Muscle of leg (tissue), 11 donors: Measurements from ENCODE around the gene VPS13D. TPM values are rescaled to one million over a fixed set of nuclear protein-coding genes. Genes with fewer than 3 reads are reported as not detected.

ENCODE experiments used
- DNase-seq: peaks from one replicate; pipeline ENCODE4 v3.0.0; 2013
- H3K27ac ChIP-seq: one replicate; pipeline ENCODE4 v1.5.1; 2013; ENCODE audit warnings: mild to moderate bottlenecking, low read length, control low read depth
- H3K27me3 ChIP-seq: one replicate; pipeline ENCODE4 v1.6.1; 2013; ENCODE audit warnings: low read length; ENCODE audit not compliant: control insufficient read depth, insufficient read depth
- H3K36me3 ChIP-seq: one replicate; pipeline ENCODE4 v1.6.1; 2013; ENCODE audit warnings: low read length; ENCODE audit not compliant: control insufficient read depth, insufficient read depth
- H3K4me1 ChIP-seq: one replicate; pipeline ENCODE4 v1.6.1; 2013; ENCODE audit warnings: low read length; ENCODE audit not compliant: control insufficient read depth, insufficient read depth
- H3K4me3 ChIP-seq: one replicate; pipeline ENCODE4 v1.5.1; 2013; ENCODE audit warnings: low read length, control low read depth
- H3K9me3 ChIP-seq: replicated peaks from 2 replicates; pipeline ENCODE4 v1.6.1; 2013; ENCODE audit warnings: low read depth, low read length; ENCODE audit not compliant: control insufficient read depth
- WGBS: methylation state at CpG from one replicate; pipeline ENCODE4 v1.1.5; 2013; ENCODE audit warnings: missing lambda C conversion rate; ENCODE audit not compliant: insufficient coverage; 5-methylcytosine and 5-hydroxymethylcytosine counted together
- polyA plus RNA-seq, 8 donors: library from polyadenylated mRNA; unstranded; fragments of 120-200 nt; gene quantifications; one replicate each; pipeline versions ENCODE4 v1.2.1 to v1.2.3, GENCODE V29; 2013; ENCODE audit warnings: inconsistent platforms in 1 of 8, low replicate concordance in 1 of 8; ENCODE audit not compliant: insufficient read length in 8 of 8, insufficient read depth in 1 of 8
- total RNA-seq: library from RNA; stranded (reverse); fragments of 120-200 nt; gene quantifications from one replicate; pipeline ENCODE4 v1.2.4, GENCODE V29; 2013

The VPS13D gene
- total and polyA plus RNA-seq, 9 donors = 14.9 to 21.2 (median 17.0) TPM

DNA sequence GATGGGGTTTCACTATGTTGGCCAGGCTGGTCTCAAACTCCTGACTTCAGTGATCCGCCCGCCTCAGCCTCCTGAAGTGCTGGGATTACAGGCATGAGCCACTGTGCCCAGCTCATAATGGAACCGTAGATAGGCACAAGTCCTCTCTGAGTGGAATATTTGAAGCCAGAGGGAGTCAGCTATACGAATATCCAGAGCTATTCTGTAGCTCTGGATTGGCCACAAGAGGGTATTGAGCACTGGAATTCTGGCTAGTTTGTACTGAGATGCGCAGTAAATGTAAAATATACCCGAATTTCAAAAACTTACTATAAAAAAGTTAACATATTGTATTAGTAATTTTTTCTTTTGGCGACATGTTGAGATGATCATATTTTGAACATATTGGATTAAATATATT is 851 bp upstream of the VPS13D start:
- WGBS = 80% methylated on average over 3 of the region's 7 CpGs
- no peak overlapping the region for H3K4me3 ChIP-seq
- no peaks in the 10 kb centered on the region for H3K36me3 ChIP-seq
- H3K9me3 ChIP-seq = no peaks in the 10 kb centered on the region
- no peak for DNase-seq
- H3K27ac ChIP-seq = no peak overlapping the region
- H3K27me3 ChIP-seq = no peaks in the 10 kb centered on the region
- H3K4me1 ChIP-seq = peaks cover 10% of the 10 kb centered on the region

DNA sequence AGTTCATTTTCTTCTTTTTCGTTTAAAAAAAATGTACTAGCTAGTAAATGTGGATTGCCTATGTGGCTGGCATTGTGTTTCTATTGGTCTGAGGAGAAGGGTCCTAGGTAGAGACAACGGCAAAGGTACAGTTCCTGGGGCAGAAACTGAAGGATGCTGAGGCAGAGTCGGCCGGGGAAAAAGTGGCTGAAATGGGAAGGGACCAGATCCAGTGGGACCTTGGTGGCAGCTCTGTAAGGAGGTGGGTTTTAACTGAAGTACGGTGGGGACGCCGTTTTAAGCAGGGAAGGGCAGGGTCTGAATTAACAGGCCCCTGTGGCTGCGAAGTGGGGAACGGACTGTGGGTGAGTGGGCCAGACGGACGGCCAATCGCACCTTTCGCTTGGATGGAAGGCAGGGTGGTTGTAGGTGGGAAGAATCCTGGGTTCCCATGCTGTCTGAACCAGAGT is 420 bp upstream of the VPS13D start:
- Histone ChIP-seq H3K27me3 (no peaks in the 10 kb centered on the region), H3K4me3 (no peak overlapping the region), H3K36me3 (no peaks in the 10 kb centered on the region), H3K9me3 (no peaks in the 10 kb centered on the region), H3K4me1 (peaks cover 10% of the 10 kb centered on the region), H3K27ac (no peak overlapping the region)
- WGBS = 49% methylated on average over 11 of the region's 13 CpGs
- DNase-seq = no peak

DNA sequence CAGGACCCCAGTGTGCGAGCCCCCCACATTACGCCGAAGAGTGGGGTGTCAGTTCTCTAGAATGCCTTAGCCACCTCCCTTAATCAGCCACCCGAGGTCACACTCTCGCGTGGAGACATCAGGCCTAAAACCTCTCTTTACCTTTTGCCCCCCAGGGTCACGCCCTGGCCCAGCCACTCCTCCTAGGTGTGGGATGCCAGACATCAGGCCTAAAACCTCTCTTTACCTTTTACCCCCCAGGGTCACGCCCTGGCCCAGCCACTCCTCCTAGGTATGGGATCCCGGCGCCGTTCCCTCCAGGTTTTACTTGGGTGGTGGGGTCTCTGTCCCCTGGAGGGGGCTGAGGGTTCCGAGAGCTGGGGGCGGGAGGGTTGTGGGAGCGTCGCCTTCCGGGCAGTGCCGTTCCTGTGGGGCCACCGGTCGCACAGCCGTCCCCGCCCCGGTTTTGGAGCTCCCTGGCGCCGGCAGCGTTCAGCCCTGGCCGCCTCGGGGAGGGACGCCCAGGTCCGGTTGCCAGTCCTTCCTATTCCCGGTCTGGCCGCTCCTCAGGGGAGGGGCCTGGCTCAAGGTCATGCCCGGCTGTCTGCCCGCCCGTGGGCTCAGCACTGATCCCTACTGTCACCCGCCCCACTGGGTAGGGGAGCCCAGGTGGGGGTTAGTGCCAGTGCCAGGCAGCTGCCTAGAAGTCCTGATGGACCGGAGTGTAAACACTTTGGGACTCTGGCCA is 882 bp downstream of the VPS13D start:
- H3K27me3 ChIP-seq = no peaks in the 10 kb centered on the region
- H3K4me1 ChIP-seq = peaks cover 10% of the 10 kb centered on the region
- peaks cover 8% of the 10 kb centered on the region for H3K36me3 ChIP-seq
- peak; percentile 52 for DNase-seq
- H3K27ac ChIP-seq = peak overlapping the region; percentile 56
- H3K9me3 ChIP-seq = no peaks in the 10 kb centered on the region
- WGBS = 1% methylated on average over 31 of the region's 36 CpGs
- H3K4me3 ChIP-seq = peak overlapping the region; percentile 99

DNA sequence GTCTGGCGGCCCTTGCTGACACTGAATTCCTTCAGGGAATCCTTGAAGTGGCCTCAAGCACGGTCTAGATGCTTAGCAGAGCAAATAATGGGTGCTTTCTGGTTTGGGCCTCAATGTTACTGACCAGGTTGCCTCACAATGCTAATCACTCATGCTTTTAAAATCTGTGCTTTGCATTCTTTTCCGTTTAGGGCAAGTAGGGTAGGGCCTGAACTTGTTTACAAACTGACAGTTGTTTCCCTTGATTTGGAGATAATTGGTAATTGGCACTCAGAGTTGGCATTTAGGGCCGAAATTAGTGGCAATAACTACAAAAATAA is 1.4 kb downstream of the VPS13D start:
- Histone ChIP-seq H3K27me3 (no peaks in the 10 kb centered on the region), H3K4me3 (peak overlapping the region; percentile 99), H3K4me1 (peaks cover 10% of the 10 kb centered on the region), H3K9me3 (no peaks in the 10 kb centered on the region), H3K36me3 (peaks cover 8% of the 10 kb centered on the region), H3K27ac (peak overlapping the region; percentile 56)
- WGBS = 5% methylated on average over 2 of the region's 4 CpGs
- no peak for DNase-seq

DNA sequence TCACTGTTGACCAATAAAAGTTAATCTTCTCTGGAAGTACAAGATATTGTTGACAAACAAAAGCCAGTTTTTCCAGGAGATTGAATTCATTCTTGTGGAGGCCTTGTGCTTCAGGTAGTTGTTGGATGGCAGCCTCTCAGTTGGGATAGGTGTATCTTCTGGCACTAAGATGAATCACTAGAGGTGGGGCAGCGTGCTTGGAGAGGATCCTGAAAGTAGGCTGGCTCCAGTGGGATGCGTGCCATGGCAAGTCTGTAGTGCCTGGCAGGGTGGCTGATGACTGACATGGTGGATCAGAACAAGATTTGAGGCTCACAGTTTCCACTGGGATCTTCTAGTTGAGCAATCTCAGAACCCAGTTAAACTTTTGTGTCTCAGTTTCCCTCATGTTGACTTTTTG is 2.4 kb downstream of the VPS13D start:
- Histone ChIP-seq H3K4me3 (no peak overlapping the region), H3K27ac (no peak overlapping the region)

DNA sequence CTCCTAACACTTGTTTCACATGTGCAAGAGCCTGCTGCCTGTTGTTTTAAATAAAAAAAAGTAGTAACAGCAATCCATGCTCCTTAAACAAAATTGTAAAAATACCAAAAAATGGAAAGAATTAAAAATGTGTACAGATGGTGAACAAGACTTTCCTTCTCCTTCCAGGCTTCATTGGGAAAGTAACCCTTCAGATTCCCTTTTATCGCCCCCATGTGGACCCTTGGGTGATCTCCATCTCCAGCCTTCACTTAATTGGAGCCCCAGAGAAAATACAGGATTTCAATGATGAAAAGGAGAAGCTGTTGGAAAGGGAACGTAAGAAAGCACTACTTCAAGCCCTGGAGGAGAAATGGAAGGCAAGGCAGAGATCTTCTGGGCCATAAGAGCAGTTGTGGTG is 14.2 kb downstream of the VPS13D start:
- WGBS = 65% methylated on average over 1 of the region's 2 CpGs
- Histone ChIP-seq H3K27ac (no peak overlapping the region), H3K4me1 (no peaks in the 10 kb centered on the region), H3K36me3 (peaks cover 42% of the 10 kb centered on the region), H3K27me3 (no peaks in the 10 kb centered on the region), H3K9me3 (no peaks in the 10 kb centered on the region), H3K4me3 (no peak overlapping the region)
- no peak for DNase-seq

More for the DNA sequence above, 2.4 kb downstream of the VPS13D start:
- peaks cover 10% of the 10 kb centered on the region for H3K4me1 ChIP-seq
- H3K27me3 ChIP-seq = no peaks in the 10 kb centered on the region
- no peaks in the 10 kb centered on the region for H3K9me3 ChIP-seq
- peaks cover 12% of the 10 kb centered on the region for H3K36me3 ChIP-seq
- 89% methylated on average over 2 of the region's 2 CpGs for WGBS
- DNase-seq = no peak

DNA sequence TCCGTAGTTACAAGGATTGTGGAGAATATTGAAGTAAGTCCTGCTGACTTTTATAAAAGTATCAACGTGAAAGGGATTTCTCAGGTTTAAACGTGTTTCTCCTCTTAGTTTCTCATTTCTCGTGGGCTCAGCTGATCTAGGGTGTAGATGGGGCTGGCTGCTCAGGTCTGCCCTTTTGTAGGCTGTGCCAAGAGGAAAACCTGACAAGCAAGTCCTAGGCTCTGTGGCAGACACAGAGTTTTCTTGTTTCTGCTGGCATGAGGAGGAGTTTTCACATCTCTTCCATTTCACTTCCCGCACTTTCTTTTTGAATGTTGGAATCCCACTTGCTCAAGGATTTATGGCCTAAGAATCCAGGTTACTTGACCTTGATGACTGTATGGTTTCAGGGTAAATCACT is 14.8 kb downstream of the VPS13D start:
- H3K4me3 ChIP-seq = no peak overlapping the region
- H3K36me3 ChIP-seq = peaks cover 43% of the 10 kb centered on the region
- no peaks in the 10 kb centered on the region for H3K4me1 ChIP-seq
- no peak for DNase-seq
- no CpG with 5 or more reads among the region's 5 CpGs for WGBS
- H3K9me3 ChIP-seq = no peaks in the 10 kb centered on the region
- H3K27ac ChIP-seq = no peak overlapping the region
- no peaks in the 10 kb centered on the region for H3K27me3 ChIP-seq

DNA sequence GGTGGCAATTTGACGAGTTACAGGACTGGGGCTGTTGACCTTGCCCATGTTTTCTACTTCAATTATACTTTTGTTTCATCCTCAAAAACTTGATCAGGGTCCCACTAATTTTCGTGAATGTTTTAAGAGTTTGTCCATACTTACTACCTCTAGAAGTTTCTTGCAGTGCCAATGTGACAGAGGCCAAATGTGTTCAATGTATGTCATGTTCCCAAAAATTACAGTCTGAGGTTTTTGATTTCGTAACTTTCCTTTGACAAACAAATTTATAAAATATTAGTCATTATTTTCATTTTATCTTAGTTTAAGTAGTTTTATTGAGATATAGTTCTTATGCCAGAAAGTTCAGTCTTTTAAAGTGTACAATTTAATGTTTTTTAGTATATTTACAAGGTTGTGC is 15.3 kb downstream of the VPS13D start:
- Histone ChIP-seq H3K27me3 (no peaks in the 10 kb centered on the region), H3K9me3 (no peaks in the 10 kb centered on the region), H3K36me3 (peaks cover 43% of the 10 kb centered on the region), H3K27ac (no peak overlapping the region), H3K4me3 (no peak overlapping the region), H3K4me1 (no peaks in the 10 kb centered on the region)
- DNase-seq = no peak
- WGBS = 100% methylated on average over 1 of the region's 3 CpGs

DNA sequence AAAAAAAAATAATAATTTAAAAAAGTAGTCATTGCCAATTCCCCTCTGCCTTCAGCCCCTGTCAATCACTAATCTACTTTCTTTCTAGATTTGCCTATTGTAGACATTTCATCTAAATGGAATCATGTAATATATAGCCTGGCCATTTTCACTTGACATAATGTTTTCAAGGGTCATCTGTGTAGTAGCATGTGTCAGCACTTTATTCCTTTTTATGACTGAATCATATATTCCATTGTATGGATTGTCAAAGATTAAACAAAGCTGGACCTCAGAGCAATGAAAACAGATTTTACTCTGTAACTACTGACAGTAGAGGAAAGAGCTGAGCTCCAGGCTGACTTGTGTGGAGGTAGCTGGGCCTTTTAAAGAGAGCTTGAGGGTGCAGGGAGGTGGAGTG is 15.9 kb downstream of the VPS13D start:
- Histone ChIP-seq H3K9me3 (no peaks in the 10 kb centered on the region), H3K4me3 (no peak overlapping the region), H3K36me3 (peaks cover 48% of the 10 kb centered on the region), H3K4me1 (no peaks in the 10 kb centered on the region), H3K27me3 (no peaks in the 10 kb centered on the region), H3K27ac (no peak overlapping the region)
- no peak for DNase-seq

DNA sequence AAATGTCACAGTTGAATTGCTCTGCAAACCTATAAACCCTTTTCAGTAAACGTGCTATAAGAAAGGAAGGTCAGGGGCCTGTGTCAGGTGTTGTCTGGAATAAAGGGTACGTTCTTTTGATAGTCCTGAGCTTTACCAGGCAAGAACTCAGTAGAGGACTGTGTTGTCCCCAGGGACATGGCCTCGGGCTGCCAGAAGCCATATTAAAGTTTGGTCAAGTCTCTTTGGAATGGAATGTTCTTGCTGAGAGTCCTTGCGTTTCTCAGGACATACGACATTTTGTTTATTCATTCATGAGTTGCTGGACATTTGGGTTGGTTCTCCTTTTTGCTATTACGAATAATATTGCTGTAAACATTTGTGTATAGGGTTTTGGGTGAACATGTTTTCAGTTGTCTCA is 16.8 kb downstream of the VPS13D start:
- peaks cover 48% of the 10 kb centered on the region for H3K36me3 ChIP-seq
- H3K4me1 ChIP-seq = no peaks in the 10 kb centered on the region
- H3K4me3 ChIP-seq = no peak overlapping the region
- H3K27ac ChIP-seq = no peak overlapping the region
- no peak for DNase-seq
- no peaks in the 10 kb centered on the region for H3K9me3 ChIP-seq
- WGBS = 91% methylated on average over 4 of the region's 6 CpGs
- H3K27me3 ChIP-seq = no peaks in the 10 kb centered on the region

DNA sequence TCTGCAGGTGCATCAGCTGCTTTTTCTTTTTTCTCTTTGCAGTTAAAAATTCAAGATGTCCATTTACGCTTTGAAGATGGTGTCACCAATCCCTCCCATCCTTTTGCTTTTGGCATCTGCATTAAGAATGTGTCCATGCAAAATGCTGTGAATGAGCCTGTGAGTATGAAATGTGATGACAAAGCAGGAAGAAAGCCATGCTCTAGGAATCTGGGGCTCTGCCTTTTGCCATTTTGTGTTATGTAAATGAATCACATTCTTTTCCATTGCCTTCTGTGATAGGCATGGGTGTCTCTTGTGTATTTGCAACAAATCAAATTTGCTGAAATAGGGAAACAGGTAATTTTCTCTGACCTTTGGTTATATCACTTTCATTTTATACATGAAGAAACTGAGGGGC is 19.4 kb downstream of the VPS13D start:
- Histone ChIP-seq H3K27me3 (no peaks in the 10 kb centered on the region), H3K27ac (no peak overlapping the region), H3K4me3 (no peak overlapping the region), H3K9me3 (no peaks in the 10 kb centered on the region), H3K4me1 (no peaks in the 10 kb centered on the region), H3K36me3 (peaks cover 49% of the 10 kb centered on the region)
- DNase-seq = no peak
- no CpG with 5 or more reads among the region's 1 CpG for WGBS
